ENCODE data around the gene MRM2. TPM values are rescaled to one million over a fixed set of nuclear protein-coding genes. Genes with fewer than 3 reads are reported as not detected.

The MRM2 gene
- polyA plus RNA-seq, 3 donors, result 36.9 to 41.3 (median 40.2) TPM

GRCh38 chr7:2225336-2225735 lies 16.7 kb downstream of the MRM2 start:
- DNase-seq (ENCODE audit: low read depth in 3 of 3, low spot score in 2 of 3), result no peak

GRCh38 chr7:2224934-2225333 lies 17.1 kb downstream of the MRM2 start:
- DNase-seq (ENCODE audit: low read depth in 3 of 3, low spot score in 2 of 3), result no peak

- DNase-seq (ENCODE audit: low read depth in 3 of 3, low spot score in 2 of 3), result no peak
These were observed 17.5 kb downstream of the MRM2 start for GRCh38 chr7:2224491-2224928.

GRCh38 chr7:2223321-2223720 lies 18.7 kb downstream of the MRM2 start:
- DNase-seq (ENCODE audit: low read depth in 3 of 3, low spot score in 2 of 3), result no peak

GRCh38 chr7:2222516-2222915 lies 19.5 kb downstream of the MRM2 start:
- DNase-seq (ENCODE audit: low read depth in 3 of 3, low spot score in 2 of 3), result no peak

DNA sequence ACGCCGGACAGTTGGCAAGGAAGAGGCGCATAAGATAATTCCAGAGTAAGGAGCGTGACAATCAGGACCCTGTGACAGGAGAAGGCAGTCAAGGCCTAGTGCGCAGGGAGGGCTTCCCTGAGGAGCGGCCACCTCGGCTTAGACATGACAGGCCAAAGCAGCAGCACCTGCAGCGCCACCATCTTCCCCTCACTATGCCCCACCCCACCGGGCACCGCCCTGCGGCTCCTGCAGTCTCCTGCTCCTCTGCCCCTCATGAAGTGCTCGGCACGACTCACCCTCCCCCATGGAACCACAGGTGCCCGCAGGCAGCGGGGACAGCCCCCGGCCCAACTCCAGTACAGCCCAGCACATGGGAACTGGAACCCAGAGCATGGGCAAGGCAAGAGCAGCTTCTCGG lies 21.1 kb downstream of the MRM2 start:
- no peak for DNase-seq (ENCODE audit: low read depth in 3 of 3, low spot score in 2 of 3)

- DNase-seq (ENCODE audit: low read depth in 3 of 3, low spot score in 2 of 3), result no peak
These were observed 21.5 kb downstream of the MRM2 start for GRCh38 chr7:2220506-2220905.

- DNase-seq (ENCODE audit: low read depth in 3 of 3, low spot score in 2 of 3), result no peak
These were observed 22.0 kb downstream of the MRM2 start for GRCh38 chr7:2220030-2220429.

GRCh38 chr7:2219606-2220005 lies 22.4 kb downstream of the MRM2 start:
- no peak for DNase-seq (ENCODE audit: low read depth in 3 of 3, low spot score in 2 of 3)

GRCh38 chr7:2219136-2219535 lies 22.9 kb downstream of the MRM2 start:
- no peak for DNase-seq (ENCODE audit: low read depth in 3 of 3, low spot score in 2 of 3)

DNA sequence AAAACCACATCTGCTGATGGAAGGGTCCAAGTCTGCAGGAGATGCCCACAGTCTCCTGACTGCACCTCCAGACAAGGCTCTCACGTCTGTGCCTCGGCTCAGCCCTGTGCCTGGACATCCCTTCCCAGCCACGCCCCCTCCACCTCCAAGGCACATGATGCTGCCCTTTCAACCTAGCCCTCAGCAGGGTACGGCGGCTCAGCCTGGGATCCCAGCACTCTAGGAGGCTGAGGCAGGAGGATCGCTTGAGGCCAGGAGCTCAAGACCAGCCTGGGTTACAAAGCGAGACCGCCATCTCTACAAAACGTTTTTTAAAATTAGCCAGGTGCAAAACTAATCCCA lies 23.6 kb downstream of the MRM2 start:
- DNase-seq (ENCODE audit: low read depth in 3 of 3, low spot score in 2 of 3), result no peak

- no peak for DNase-seq (ENCODE audit: low read depth in 3 of 3, low spot score in 2 of 3)
These were observed 24.1 kb downstream of the MRM2 start for GRCh38 chr7:2217716-2218443.

DNA sequence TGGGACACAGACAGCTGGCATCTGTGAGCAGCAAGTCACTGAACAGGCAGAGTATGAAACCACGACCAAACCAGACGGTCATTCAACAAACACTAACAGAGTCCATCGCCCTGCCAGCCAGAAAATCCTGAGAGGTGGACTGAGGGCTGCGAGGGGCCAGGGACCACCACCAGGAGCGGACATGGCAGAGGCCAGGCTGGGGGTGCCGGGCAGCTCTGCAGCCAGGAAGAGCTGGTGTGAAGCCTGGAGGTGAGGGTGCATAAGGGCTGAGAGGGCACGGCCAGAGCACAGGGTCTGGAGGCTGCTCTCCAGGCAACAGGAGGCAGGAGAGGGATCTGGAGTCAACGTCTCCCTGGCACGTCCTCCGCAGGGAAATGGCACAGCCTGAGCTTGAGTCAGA lies 24.8 kb downstream of the MRM2 start:
- DNase-seq (ENCODE audit: low read depth in 3 of 3, low spot score in 2 of 3), result no peak

- no peak for DNase-seq (ENCODE audit: low read depth in 3 of 3, low spot score in 2 of 3)
These were observed 26.2 kb downstream of the MRM2 start for GRCh38 chr7:2215851-2216250.

DNA sequence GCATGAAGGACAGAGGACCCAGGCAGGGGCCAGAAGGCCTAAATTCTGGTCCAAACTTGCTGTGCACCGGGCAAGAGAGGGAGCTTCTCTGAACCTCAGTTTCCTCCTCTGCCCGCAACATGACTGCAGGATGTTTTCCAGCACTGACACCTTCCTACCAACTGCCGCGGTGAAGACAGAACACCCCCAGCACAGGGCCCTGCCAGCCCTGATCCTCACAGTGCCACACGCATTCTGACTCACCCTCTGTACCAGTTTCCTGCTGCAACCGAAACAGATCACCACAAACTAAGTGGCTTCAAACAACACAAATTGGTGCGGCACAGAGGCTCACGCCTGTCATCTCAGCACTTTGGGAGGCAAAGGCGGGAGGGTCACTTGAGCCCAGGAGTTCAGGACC lies 27.4 kb downstream of the MRM2 start:
- no peak for DNase-seq (ENCODE audit: low read depth in 3 of 3, low spot score in 2 of 3)

- no peak for DNase-seq (ENCODE audit: low read depth in 3 of 3, low spot score in 2 of 3)
These were observed 28.3 kb downstream of the MRM2 start for GRCh38 chr7:2213551-2214215.

GRCh38 chr7:2212906-2213305 lies 29.1 kb downstream of the MRM2 start:
- DNase-seq (ENCODE audit: low read depth in 3 of 3, low spot score in 2 of 3), result no peak

- no peak for DNase-seq (ENCODE audit: low read depth in 3 of 3, low spot score in 2 of 3)
These were observed 30.1 kb downstream of the MRM2 start for GRCh38 chr7:2211926-2212325.

GRCh38 chr7:2211259-2211880 lies 30.6 kb downstream of the MRM2 start:
- no peak for DNase-seq (ENCODE audit: low read depth in 3 of 3, low spot score in 2 of 3)

DNA sequence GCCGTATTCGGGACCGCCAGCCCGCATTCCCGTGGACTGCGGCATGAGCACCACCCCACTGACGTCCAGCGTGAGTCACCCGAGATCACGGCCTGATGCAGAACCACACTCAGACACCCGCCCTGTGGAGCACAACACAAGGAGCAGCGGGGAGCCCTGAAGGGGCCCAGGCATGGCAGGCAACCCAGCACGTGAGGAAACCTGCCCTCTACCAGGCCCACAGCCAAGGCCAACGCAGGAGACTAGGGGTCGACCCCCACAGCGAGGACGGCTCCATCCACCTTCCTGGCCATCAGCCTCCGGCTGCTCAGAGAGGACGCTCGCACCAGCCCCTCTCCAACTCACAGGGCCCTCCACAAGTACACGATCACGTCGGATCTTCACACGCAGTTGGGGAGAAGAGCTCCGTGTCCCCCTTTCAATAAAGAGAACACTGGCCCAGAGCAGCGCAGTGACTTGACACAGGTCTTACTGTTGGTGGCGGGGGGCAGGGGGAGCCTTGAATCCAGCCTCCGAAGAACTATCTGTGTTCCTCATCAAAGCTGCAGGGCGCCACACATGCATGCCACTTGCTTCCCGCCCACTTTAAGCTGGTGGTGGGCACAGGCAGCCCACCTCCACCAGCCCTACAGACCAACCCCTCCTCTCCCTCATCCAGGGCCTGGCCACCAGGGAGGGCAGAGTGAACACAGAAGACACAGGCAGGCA lies 31.3 kb downstream of the MRM2 start:
- no peak for DNase-seq (ENCODE audit: low read depth in 3 of 3, low spot score in 2 of 3)

DNA sequence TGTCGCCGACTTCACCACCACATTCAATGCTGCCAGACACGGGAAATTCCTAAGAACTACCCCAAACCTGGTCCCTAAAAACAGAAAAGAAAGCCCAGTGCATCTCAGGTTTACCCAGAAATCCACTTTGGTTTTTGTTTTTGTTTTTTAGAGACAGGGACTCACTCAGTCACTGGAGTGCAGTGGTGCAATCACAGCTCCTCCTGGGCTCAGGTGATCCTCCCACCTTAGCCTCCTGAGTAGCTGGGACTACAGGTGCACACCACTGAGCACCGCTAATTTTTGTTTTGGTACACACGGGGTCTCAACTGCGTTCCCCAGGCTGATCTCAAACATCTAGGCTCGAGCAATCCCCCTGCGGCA lies 32.1 kb downstream of the MRM2 start:
- no peak for DNase-seq (ENCODE audit: low read depth in 3 of 3, low spot score in 2 of 3)

Measured in right renal cortex interstitium (tissue), 3 donors.